NT2/D1 (cell line): ENCODE measurements around the gene DAPK1.

Experiments
- SUZ12 ChIP-seq: IDR thresholded peaks from 2 replicates; pipeline ENCODE4 v1.6.1; 2011; ENCODE audit not compliant: insufficient read length, insufficient read depth; ENCODE audit errors: extremely low read depth
- YY1 ChIP-seq: IDR thresholded peaks from 2 replicates; pipeline ENCODE4 v1.6.1; 2011; ENCODE audit not compliant: insufficient read length, insufficient read depth
- ZNF274 ChIP-seq: IDR thresholded peaks from 2 replicates; pipeline ENCODE4 v1.6.1; 2011; ENCODE audit warnings: mild to moderate bottlenecking, low read depth, low read length

DNA sequence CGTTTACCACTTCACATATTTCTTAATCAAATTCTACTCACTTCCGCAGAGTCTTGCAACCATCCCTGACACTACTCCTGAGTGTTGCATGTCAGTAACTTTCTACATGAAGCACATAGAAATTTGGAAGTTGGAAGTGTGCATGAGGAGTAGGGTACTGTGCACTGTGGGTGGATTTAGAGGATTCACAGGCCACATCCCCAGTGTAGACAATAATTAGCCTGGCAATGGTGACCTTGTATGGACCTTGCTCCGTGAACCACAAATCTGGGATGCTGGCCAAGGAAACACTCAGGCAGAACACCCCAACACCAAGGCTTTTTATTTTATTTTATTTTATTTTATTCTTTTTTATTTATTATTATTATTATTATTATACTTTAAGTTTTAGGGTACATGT is 253.8 kb downstream of the DAPK1 start:
- TF ChIP-seq YY1 = no peak
- TF ChIP-seq ZNF274 = no peak
- TF ChIP-seq SUZ12 = no peak
